Hematopoietic multipotent progenitor cell treated with erythropoietin and hydrocortisone succinate and interleukin-3 and kit ligand, for 6 days (in vitro differentiated cells): ENCODE measurements around the gene PALM.

Experiments used
- DNase-seq: peaks from one replicate; pipeline ENCODE4 v3.0.0-alpha.2; 2015

Gene PALM

DNA sequence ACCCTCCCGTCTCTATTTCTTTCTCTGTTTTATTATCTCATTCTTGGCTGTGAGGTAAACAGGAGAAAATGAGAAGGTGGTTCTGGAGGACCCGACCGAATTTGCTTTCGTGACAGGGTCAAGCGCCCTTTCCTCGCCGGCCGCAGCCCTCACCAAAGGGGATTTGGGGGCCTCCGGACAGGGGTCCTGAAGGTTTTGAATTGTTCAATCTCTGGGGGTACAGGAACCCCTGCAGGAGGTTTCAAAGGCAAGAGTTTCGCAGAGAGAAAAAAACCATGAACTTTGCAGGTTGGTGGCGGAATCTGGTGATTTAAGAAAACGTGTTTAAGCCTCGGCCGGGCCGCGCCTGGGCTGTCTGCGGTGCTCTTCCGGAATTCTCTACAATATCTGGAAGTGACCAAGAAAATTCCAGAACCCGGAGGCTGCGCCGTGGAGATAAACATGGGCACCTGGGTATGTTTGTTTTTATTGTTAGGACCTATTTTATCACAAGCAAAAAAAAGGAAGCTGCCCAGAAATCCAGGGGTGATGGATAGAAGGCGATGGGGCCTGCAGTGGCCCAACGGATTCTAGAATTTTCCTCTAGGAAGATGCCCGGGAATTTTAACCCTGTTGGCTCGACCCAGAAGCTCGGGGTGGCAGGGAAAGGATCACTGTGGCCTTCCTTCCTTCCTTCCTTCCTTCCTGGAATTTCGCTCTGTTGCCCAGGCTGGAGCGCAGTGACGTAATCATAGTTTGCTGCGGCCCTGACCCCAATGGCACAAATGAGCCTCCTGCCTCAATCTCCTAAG lies 74.3 kb downstream of the PALM start:
- no peak for DNase-seq

DNA sequence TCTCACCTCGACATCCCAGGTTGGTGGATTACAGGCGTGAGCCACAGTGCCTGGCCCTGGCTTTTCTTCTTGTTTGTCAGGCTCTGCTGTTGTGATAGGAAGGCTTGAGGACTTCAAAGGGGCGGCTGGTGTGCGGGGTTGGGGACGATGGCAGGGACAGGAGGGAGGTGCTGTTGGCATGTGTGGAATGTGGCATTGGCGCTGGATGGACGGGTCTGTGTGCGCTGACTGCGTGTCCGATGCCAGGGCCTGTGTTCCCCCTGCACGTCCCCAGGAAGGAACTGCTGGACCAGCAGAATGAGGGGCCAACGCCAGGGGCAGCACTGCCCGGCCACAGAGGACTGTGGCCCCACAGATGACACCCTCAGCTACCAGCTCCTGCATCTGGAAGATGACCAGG lies 75.8 kb downstream of the PALM start:
- no peak for DNase-seq

DNA sequence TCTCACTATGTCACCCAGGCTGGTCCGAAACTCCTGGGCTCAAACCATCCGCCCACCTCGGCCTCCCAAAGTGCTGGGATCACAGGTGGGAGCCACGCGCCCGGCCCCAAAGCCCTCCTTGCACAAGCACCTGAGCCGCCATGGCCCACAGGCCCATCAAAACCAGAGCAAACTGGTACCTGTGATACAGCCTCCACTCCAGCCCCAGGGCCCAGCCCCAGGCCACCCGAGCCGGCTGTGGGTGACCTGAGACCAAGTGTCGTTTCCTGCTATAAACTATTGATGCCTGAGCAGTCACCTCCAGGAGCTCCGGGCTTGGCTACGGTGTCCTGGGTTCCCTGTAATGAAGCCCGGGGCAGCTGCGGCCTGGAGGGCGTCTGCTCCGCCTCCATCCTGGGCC lies 78.8 kb downstream of the PALM start:
- no peak for DNase-seq

DNA sequence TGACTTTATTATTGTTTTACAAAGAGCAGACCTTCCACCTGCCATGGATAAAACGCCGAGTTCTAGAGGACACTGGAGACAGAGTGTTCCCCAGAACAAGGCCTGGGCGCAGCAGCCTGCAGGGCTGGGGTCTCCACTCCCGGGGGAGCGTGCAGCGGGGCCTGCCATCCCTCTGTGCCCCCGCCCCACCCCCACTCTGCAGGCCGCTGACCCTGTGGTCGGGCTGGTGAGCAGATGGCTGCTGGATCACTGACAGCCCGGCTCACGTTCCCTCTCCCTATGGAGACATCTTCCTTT lies 79.9 kb downstream of the PALM start:
- no peak for DNase-seq

DNA sequence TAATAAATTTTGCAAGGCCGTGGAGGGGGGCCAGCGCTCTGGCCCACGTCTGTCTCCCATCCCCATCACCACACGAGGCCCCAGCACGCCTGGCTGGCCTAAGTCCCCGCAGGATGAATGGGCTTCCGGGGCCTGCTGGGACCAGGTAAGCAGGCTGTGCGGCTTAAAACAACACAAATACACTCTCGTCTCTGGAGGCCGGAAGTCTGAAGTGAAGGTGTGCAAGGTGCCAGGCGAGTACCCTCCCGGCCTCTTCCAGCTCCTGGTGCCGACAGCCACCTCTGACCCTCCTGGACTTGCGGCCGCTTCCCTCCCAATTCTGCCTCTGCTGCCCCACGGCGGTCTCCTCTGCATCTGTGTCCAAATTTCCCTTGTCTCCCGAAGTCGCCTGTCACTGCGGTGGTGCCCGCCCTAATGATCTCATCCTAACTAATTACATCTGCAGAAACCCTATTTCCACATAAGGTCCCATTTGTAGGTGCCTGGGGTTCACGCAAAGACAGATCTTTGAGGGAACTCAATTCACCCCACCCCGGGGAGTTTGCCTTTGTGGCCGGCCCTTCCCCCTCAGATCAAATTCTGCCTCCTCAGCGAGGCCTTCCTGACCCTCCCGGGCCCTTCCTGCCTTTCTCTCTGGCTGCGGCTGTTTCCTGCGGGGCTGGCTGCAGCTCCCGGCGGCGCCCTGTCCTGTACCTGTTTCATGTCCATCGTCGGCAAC lies 80.4 kb downstream of the PALM start:
- DNase-seq = peak; percentile 76

DNA sequence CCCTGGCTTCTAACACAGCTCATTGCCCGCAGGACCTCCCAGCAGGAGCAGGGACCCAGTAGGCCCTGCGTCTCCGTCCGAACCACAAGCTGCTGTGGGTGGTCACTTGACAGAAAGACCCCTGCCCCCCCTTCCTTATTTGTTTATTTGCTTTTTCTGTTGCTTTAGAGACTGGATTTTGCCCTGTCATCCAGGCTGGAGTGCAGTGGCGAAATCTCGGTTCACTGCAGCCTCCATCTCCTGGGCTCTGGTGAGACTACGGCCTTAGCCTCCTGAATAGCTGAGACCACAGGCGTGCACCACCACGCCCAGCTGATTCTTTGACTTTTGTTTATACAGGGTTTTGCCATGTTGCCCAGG lies 80.9 kb downstream of the PALM start:
- no peak for DNase-seq

DNA sequence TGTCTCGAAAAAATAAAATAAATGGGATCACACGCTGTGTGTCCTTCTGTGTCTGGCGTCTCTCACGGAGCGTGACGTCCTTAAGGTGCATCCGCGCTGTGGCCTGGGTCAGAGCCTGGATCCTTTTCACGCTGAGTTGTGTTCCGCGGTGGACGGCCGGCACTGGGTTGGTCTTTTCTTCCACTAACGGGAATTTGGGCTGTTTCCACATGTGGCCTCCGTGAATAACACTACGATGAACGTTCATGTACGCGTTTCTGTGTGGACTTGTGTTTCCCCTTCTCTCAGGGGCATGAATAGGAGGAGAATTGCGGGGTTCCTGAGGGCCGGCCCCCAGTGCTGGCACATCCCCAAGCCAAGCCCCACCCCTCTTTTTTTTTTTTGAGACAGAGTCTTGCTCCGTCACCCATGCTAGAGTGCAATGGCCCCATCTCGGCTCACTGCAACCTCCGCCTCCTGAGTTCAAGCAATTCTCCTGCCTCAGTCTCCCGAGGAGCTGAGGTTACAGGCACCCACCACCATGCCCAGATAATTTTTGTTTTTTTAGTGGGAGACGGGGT lies 82.4 kb downstream of the PALM start:
- peak; percentile 49 for DNase-seq

DNA sequence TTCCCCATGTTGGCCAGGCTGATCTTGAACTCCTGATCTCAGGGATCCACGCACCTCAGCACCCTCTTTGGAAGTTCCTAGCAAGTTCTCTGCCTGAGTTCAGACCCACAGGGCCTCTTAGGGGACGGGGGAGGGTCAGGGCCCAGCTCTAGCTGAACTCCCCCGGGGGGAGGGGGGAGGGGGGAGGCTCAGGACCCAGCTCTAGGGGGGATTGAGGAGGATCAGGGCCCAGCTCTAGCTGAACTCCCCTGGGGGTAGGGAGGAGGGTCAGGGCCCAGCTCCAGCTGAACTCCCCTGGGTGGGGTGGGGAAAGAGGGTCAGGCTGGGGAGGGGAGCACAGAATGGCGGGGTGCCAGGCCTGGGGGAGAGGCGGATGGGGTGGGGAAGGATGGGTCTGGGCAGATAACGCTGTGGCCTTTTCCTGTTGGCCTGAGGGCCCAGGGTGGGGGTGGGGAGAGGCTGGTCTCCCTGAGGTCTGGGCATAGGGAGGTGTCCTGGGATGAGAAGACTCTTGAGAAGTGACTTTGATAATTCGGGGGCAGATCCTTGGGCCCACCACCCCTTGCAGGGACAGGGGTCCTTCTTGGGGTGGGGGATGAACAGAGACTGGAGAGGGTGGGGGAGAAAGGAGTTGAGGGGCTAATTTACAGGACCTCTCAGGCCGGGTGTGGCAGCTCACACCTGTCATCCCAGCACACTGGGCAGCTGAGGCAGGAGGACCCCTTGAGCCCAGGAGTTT lies 83.0 kb downstream of the PALM start:
- DNase-seq = peak; percentile 90

DNA sequence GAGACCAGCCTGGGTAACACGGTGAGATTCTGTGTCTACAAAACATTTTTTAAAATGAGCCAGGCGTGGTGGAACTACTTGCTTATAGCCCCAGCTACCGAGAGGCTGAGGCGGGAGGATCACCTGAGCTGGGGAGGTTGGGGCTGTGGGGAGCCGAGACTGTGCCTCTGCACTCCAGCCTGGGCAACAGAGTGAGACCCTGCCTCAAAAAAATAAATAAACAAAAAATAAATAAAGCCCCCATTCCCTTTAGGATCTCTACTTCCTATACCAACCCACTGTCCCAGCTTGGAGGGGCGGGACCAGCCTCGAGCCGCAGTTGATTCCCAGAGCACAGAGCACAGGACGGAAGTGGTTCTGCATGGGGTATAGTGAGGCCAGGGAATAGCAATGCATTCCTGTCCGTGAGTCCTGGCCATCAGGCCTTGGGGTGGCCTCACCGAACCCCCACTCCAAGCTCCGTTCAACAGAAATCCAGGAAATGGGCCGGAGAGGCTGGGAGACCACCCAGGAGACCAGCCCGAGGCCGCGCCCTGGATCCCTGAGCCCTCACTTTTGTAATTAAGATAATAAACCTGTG lies 83.7 kb downstream of the PALM start:
- DNase-seq = peak; percentile 64

DNA sequence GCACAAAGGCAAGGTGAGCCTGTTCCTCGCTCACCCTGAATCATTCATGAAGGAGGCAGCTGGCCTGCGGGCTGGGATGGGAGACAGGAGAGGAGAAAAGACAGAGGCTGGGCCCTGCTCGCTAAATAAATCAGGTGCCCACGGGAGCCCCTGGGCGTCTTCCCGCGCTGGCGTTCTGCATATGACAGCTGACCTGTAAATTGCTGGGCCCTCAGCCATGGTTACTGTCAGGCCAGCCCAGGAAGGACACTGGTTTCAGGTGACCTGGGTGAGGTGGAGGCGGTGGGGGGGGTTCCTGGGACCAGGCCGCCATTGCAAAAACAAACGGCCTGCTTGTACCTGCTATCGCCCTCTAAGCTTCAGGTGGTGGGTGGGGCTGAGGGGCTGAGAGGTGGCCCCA lies 85.1 kb downstream of the PALM start:
- DNase-seq = no peak

DNA sequence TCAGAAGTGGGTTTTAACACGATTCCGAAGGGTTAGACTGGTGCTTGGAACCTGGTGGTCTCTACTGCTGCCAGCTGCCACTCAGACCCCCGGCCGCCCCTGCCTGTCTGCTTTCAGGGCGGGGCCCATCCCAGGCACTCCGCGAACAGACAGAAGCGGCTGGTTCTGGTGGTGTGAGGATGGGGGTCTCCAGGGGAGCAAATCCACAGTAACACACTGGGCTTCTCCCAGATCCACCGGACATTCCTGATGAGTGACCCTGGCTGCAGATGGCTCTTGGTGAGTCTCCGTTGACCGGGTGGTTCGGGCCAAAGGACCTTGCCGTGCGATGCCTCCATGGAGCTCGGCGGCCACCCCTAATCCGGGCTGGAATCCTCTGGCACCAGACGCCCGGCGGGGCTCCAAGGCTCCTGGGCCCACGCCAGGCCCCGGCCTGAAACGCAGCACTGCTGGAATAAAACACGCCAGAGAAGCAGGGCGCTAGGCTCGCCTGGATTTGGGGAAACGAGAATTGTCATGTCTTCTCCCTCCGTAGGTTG lies 86.4 kb downstream of the PALM start:
- no peak for DNase-seq

DNA sequence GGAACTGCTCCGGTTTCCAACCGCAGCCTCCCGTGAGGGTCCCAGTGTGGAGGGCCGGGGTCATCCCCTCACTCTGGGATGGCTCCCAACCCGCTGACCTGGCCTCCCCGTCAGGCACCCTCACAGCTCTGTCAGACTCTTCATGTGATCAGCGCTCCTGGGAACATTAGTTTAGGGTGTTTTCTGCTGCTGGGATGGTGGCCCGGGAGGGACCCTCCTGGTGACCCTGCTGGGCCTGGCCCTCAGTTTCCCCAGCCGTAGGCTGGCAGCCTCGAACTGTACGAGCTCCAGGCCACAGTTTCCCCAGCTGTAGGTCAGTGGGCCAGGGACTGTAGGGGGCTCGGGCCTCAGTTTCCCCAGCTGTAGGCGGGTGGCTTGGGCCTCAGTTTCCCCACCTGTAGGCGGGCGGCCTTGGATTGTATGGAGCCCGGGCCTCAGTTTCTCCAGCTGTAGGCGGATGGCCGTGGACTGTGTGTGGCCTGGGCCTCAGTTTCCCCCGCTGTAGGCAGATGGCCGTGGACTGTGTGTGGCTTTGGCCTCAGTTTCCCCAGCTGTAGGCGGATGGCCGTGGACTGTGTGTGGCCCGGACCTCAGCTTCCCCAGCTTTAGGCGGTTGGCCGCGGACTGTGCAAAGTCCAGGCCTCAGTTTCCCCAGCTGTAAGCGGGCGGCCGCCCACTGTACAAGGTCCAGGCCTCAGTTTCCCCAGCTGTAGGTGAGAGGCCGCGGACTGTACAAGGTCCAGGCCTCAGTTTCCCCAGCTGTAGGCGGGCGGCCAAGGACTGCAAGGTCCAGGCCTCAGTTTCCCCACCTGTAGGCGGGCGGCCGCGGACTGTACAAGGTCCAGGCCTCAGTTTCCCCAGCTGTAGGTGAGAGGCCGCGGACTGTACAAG lies 87.2 kb downstream of the PALM start:
- no peak for DNase-seq

DNA sequence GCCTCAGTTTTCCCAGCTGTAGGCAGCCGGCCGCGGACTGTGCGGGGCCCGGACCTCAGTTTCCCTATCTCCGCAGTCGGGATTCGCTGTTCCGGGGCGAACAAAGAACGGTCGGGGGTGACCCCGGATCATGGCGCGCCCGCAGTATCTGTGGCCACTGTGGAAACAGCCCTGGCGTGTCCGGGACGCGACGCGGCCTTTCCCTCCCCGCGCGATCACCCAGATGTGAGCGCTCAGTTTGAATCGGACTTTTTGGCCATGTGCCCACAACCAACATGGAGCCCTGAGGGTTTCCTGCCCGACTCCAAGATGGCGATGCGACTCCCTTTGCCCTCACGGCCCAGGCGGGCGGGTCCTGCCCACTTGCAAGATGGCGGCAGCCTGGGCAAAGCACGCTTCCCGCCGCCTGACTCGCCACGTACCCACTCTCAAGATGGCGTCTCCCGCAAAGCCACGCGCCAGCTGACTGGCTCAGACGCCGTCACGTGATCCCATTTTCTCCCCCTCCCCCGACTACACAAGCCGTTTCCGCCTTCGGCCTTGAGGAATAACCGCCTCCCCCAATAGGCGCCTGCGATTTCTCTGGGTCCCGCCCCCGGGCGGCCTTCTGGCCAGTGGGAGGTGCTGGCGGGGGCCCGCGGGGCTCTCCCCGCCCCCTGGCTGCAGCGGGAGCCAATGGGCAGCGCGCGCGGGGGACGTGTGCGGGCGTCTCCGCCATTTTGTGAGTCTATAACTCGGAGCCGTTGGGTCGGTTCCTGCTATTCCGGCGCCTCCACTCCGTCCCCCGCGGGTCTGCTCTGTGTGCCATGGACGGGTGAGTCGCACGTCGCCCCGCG lies 88.2 kb downstream of the PALM start, which contains the start of gene PTBP1:
Gene PTBP1 (plus strand): TSS at position 761 of the 836 bp plus-strand sequence. CDS start 46 bp downstream, at position 807.
- DNase-seq = peak; percentile 100
